Testis (tissue), 3 donors: ENCODE results near the gene HMOX1. TPM values are rescaled to one million over a fixed set of nuclear protein-coding genes. Genes with fewer than 3 reads are reported as not detected.

ENCODE experiments used
- DNase-seq: peaks from one replicate; pipeline ENCODE4 v3.0.0-alpha.2; 2019
- H3K27ac ChIP-seq, 2 donors: fragments of 200-600 bp; sonication (generic); one replicate each; pipeline ENCODE4 v1.5.1; 2019
- H3K27me3 ChIP-seq: fragments of 200-600 bp; sonication (generic); one replicate; pipeline ENCODE4 v1.5.1; 2019
- H3K36me3 ChIP-seq: fragments of 200-600 bp; sonication (generic); one replicate; pipeline ENCODE4 v1.5.1; 2017; ENCODE audit warnings: low read depth; ENCODE audit errors: missing control alignments
- H3K4me1 ChIP-seq: fragments of 200-600 bp; sonication (generic); one replicate; pipeline ENCODE4 v1.5.1; 2019
- H3K4me3 ChIP-seq, 2 donors: fragments of 200-600 bp; sonication (generic); one replicate each; pipeline ENCODE4 v1.5.1; 2017 to 2019
- H3K9me3 ChIP-seq: fragments of 200-600 bp; sonication (generic); one replicate; pipeline ENCODE4 v1.5.1; 2017
- CTCF ChIP-seq, 3 experiments: fragments of 450-650 bp in 2 of 3; fragments of 200-600 bp in 1 of 3; sonication (generic) in 1 of 3; IDR thresholded peaks; one replicate each; pipeline ENCODE4 v1.5.1; 2016 to 2019; ENCODE audit warnings: antibody characterized with exemption in 3 of 3, mild to moderate bottlenecking in 2 of 3, moderate library complexity in 1 of 3
- POLR2A ChIP-seq: fragments of 450-650 bp; IDR thresholded peaks from one replicate; pipeline ENCODE4 v1.6.1; 2017; ENCODE audit warnings: antibody characterized with exemption, mild to moderate bottlenecking, moderate library complexity
- WGBS, 2 donors: methylation state at CpG; one replicate each; pipeline ENCODE4 v1.1.5; 2018; 5-methylcytosine and 5-hydroxymethylcytosine counted together
- intact Hi-C: fragments of 100-400 bp; cut with DNase I; formaldehyde crosslinking; loops from one replicate; pipeline ENCODE4 v1.15.1; 2023; ENCODE audit warnings: low total_unique reads
- polyA plus RNA-seq: library from polyadenylated mRNA; stranded (reverse); fragments of 350-450 nt; fragmentation: Illumina TruSeq; extraction: RNeasy Lipid Tissue Mini Kit (QIAGEN cat#74804); gene quantifications from one replicate; pipeline ENCODE4 v1.2.3, GENCODE V29; 2014; ENCODE audit warnings: low read depth, low replicate concordance; ENCODE audit not compliant: insufficient read depth
- total RNA-seq, 2 donors: library from RNA; depleted of rRNA; stranded (reverse); fragments of >200 nt; gene quantifications; one replicate each; pipeline ENCODE4 v1.2.3, GENCODE V29; 2016

HMOX1 gene
- total and polyA plus RNA-seq, 3 donors from 2014 or later, result 22.0 to 37.8 (median 35.2) TPM

- Histone ChIP-seq H3K4me3 (no peak overlapping the region), H3K27ac (no peak overlapping the region), H3K4me1 (no peaks in the 10 kb centered on the region), H3K27me3 (no peaks in the 10 kb centered on the region), H3K36me3 (no peaks in the 10 kb centered on the region), H3K9me3 (no peaks in the 10 kb centered on the region)
- WGBS, 2 donors, result 87 to 95% methylated on average over 3 to 4 of the region's 4 CpGs
- no peak for DNase-seq
- TF ChIP-seq CTCF (IDR thresholded peaks at IDR 0.05) (no peak), POLR2A (no peak)
- intact Hi-C loops, result no loop called here
These were observed 38.5 kb upstream of the HMOX1 start for GRCh38 chr22:35342390-35342789.

GRCh38 chr22:35343664-35344550, 37.0 kb upstream of the HMOX1 start:
- Histone ChIP-seq H3K27me3 (no peaks in the 10 kb centered on the region), H3K9me3 (no peaks in the 10 kb centered on the region), H3K4me3 (no peak overlapping the region), H3K4me1 (no peaks in the 10 kb centered on the region), H3K27ac (no peak overlapping the region), H3K36me3 (no peaks in the 10 kb centered on the region)
- WGBS, 2 donors, result 96% methylated on average over 18 to 26 of the region's 26 CpGs
- no peak for DNase-seq
- intact Hi-C loops, result no loop called here
- TF ChIP-seq POLR2A (no peak), CTCF (IDR thresholded peaks at IDR 0.05) (no peak)

GRCh38 chr22:35344956-35345690, 35.8 kb upstream of the HMOX1 start:
- no peaks in the 10 kb centered on the region for H3K27me3 ChIP-seq
- no peaks in the 10 kb centered on the region for H3K36me3 ChIP-seq
- no peak overlapping the region for H3K4me3 ChIP-seq
- H3K9me3 ChIP-seq, result no peaks in the 10 kb centered on the region
- DNase-seq, result no peak
- 90 to 95% methylated on average over 9 to 14 of the region's 14 CpGs for WGBS, 2 donors
- no peak overlapping the region for H3K27ac ChIP-seq
- intact Hi-C loops, result no loop called here
- H3K4me1 ChIP-seq, result no peaks in the 10 kb centered on the region
- TF ChIP-seq POLR2A (no peak), CTCF (IDR thresholded peaks at IDR 0.05) (no peak)

GRCh38 chr22:35345808-35346505, 34.9 kb upstream of the HMOX1 start:
- no peak overlapping the region for H3K27ac ChIP-seq
- H3K4me1 ChIP-seq, result peaks cover 6% of the 10 kb centered on the region
- no peaks in the 10 kb centered on the region for H3K9me3 ChIP-seq
- intact Hi-C loops, result no loop called here
- no peak overlapping the region for H3K4me3 ChIP-seq
- no peak for TF ChIP-seq POLR2A
- no peak for TF ChIP-seq CTCF (IDR thresholded peaks at IDR 0.05)
- DNase-seq, result no peak
- H3K36me3 ChIP-seq, result no peaks in the 10 kb centered on the region
- no peaks in the 10 kb centered on the region for H3K27me3 ChIP-seq
- 93% methylated on average over 3 to 11 of the region's 11 CpGs for WGBS, 2 donors
